Endodermal cell (in vitro differentiated cells): ENCODE data around the gene GUCY1B1. TPM values are rescaled to one million over a fixed set of nuclear protein-coding genes. Genes with fewer than 3 reads are reported as not detected.

ENCODE experiments used
- DNase-seq: peaks from one replicate; pipeline ENCODE4 v3.0.0-alpha.2; 2017
- H3K27ac ChIP-seq: 2 replicates; pipeline ENCODE4 v1.5.1; 2013; ENCODE audit warnings: mild to moderate bottlenecking, low read depth, low read length, moderate library complexity
- H3K27me3 ChIP-seq: 2 replicates; pipeline ENCODE4 v1.6.1; 2013; ENCODE audit warnings: mild to moderate bottlenecking, low read length, moderate library complexity; ENCODE audit not compliant: insufficient read depth, control insufficient read depth, poor library complexity, severe bottlenecking
- H3K36me3 ChIP-seq: 2 replicates; pipeline ENCODE4 v1.7.0; 2013; ENCODE audit warnings: mild to moderate bottlenecking, low read length, moderate library complexity; ENCODE audit not compliant: control insufficient read depth, insufficient read depth
- H3K4me1 ChIP-seq: one replicate; pipeline ENCODE4 v1.7.0; 2013; ENCODE audit warnings: low read length; ENCODE audit not compliant: control insufficient read depth, insufficient read depth
- H3K4me3 ChIP-seq: 2 replicates; pipeline ENCODE4 v1.5.1; 2013; ENCODE audit warnings: mild to moderate bottlenecking, low read length, moderate library complexity
- H3K9ac ChIP-seq: 2 replicates; pipeline ENCODE4 v1.6.1; 2013; ENCODE audit warnings: mild to moderate bottlenecking, low read length, moderate library complexity; ENCODE audit not compliant: poor library complexity, severe bottlenecking; ENCODE audit errors: extremely low read depth
- H3K9me3 ChIP-seq: 2 replicates; pipeline ENCODE4 v1.6.1; 2013; ENCODE audit warnings: mild to moderate bottlenecking, low read length, moderate library complexity; ENCODE audit not compliant: control insufficient read depth
- H3K27ac Mint-ChIP-seq: 2 replicates; pipeline ENCODE4 v1.8.0; 2020; ENCODE audit warnings: mixed read lengths
- H3K27me3 Mint-ChIP-seq: 2 replicates; pipeline ENCODE4 v1.8.0; 2021; ENCODE audit warnings: mild to moderate bottlenecking, mixed read lengths; ENCODE audit not compliant: insufficient read depth
- H3K36me3 Mint-ChIP-seq: 2 replicates; pipeline ENCODE4 v1.8.0; 2020; ENCODE audit warnings: low read depth, mixed read lengths
- H3K4me1 Mint-ChIP-seq: 2 replicates; pipeline ENCODE4 v1.8.0; 2020; ENCODE audit warnings: mixed read lengths
- H3K4me3 Mint-ChIP-seq: 2 replicates; pipeline ENCODE4 v1.8.0; 2020; ENCODE audit warnings: mild to moderate bottlenecking, moderate library complexity, mixed read lengths
- H3K9me3 Mint-ChIP-seq: 2 replicates; pipeline ENCODE4 v1.8.0; 2020; ENCODE audit warnings: mild to moderate bottlenecking, mixed read lengths
- CTCF ChIP-seq: fragments of 200-600 bp; sonication (generic); conservative IDR thresholded peaks from 2 replicates; pipeline ENCODE4 v1.5.0; 2021; ENCODE audit warnings: antibody characterized with exemption, mild to moderate bottlenecking
- WGBS, 2 experiments: methylation state at CpG; one replicate each; pipeline versions ENCODE4 v1.1.5 to v1.1.7; 2013; ENCODE audit warnings: missing lambda C conversion rate in 2 of 2, mixed read lengths in 1 of 2; ENCODE audit not compliant: insufficient coverage in 1 of 2, insufficient read length in 1 of 2; 5-methylcytosine and 5-hydroxymethylcytosine counted together
- total RNA-seq, 2 donors: library from RNA; stranded (reverse); fragmentation: NEBNext Ultra II Directional in 1 of 2; extraction: Animal tissue kit (Norgen Biotek cat#: 25700) in 1 of 2; gene quantifications; 2 replicates in 1 of 2; 3 replicates in 1 of 2; pipeline ENCODE4 v1.2.1, GENCODE V29; 2021

The GUCY1B1 gene
- total RNA-seq, 2 donors from 2014 or later, result 1.8 to 3.4 TPM

- H3K27ac ChIP-seq, result no peak overlapping the region
- peaks cover 38% of the 10 kb centered on the region for H3K27me3 Mint-ChIP-seq
- 89 to 97% methylated on average over 3 of the region's 3 CpGs for WGBS, 2 experiments
- no peak overlapping the region for H3K9ac ChIP-seq
- H3K4me1 Mint-ChIP-seq, result no peaks in the 10 kb centered on the region
- no peaks in the 10 kb centered on the region for H3K9me3 ChIP-seq
- H3K36me3 ChIP-seq, result no peaks in the 10 kb centered on the region
- no peak overlapping the region for H3K27ac Mint-ChIP-seq
- H3K4me3 Mint-ChIP-seq, result no peak overlapping the region
- no peaks in the 10 kb centered on the region for H3K4me1 ChIP-seq
- DNase-seq, result no peak
- TF ChIP-seq CTCF, result no peak
- H3K4me3 ChIP-seq, result no peak overlapping the region
- H3K27me3 ChIP-seq, result peaks cover 17% of the 10 kb centered on the region
- H3K36me3 Mint-ChIP-seq, result no peaks in the 10 kb centered on the region
- H3K9me3 Mint-ChIP-seq, result no peaks in the 10 kb centered on the region
Measured at GRCh38 chr4:155765149-155765548, 6.3 kb downstream of the GUCY1B1 start.

- H3K4me1 Mint-ChIP-seq, result no peaks in the 10 kb centered on the region
- no peaks in the 10 kb centered on the region for H3K9me3 ChIP-seq
- no peaks in the 10 kb centered on the region for H3K36me3 Mint-ChIP-seq
- H3K4me3 Mint-ChIP-seq, result no peak overlapping the region
- H3K27ac Mint-ChIP-seq, result no peak overlapping the region
- H3K27me3 ChIP-seq, result peaks cover 7% of the 10 kb centered on the region
- H3K4me3 ChIP-seq, result no peak overlapping the region
- no peak overlapping the region for H3K27ac ChIP-seq
- 87 to 93% methylated on average over 2 of the region's 2 CpGs for WGBS, 2 experiments
- no peak overlapping the region for H3K9ac ChIP-seq
- no peak for DNase-seq
- H3K27me3 Mint-ChIP-seq, result peaks cover 29% of the 10 kb centered on the region
- no peaks in the 10 kb centered on the region for H3K36me3 ChIP-seq
- no peaks in the 10 kb centered on the region for H3K9me3 Mint-ChIP-seq
- no peak for TF ChIP-seq CTCF
- H3K4me1 ChIP-seq, result no peaks in the 10 kb centered on the region
Measured at GRCh38 chr4:155766622-155767021, 7.8 kb downstream of the GUCY1B1 start.

- Histone ChIP-seq H3K36me3 (no peaks in the 10 kb centered on the region), H3K27ac (no peak overlapping the region), H3K4me1 (no peaks in the 10 kb centered on the region), H3K4me3 (no peak overlapping the region), H3K9ac (no peak overlapping the region), H3K9me3 (no peaks in the 10 kb centered on the region), H3K27me3 (peaks cover 7% of the 10 kb centered on the region)
- Mint-ChIP-seq H3K27me3 (peaks cover 18% of the 10 kb centered on the region), H3K4me1 (no peaks in the 10 kb centered on the region), H3K27ac (no peak overlapping the region), H3K4me3 (no peak overlapping the region), H3K36me3 (no peaks in the 10 kb centered on the region), H3K9me3 (no peaks in the 10 kb centered on the region)
- no peak for DNase-seq
- no peak for TF ChIP-seq CTCF
Measured at GRCh38 chr4:155768370-155768769, 9.5 kb downstream of the GUCY1B1 start.
